ENCODE data around the gene PTPRK. TPM values are rescaled to one million over a fixed set of nuclear protein-coding genes. Genes with fewer than 3 reads are reported as not detected.

Gene PTPRK
- total and polyA plus RNA-seq, 9 of the 15 experiments (the other 6 are each of a cell fraction or from before 2014, with no cell fraction given): 0.04 to 0.51 TPM; not detected in 7

- no peak for TF ChIP-seq TSHZ1 (CRISPR knock-in tag; IDR thresholded peaks at IDR 0.05)
Observed at GRCh38 chr6:128305976-128306375, 214.4 kb downstream of the PTPRK start (continued).

GRCh38 chr6:128305228-128305627 is 215.2 kb downstream of the PTPRK start:
- no peak overlapping the region for H3K9ac ChIP-seq (ENCODE audit: insufficient read depth in 1 of 2, low read depth in 2 of 2, low read length in 2 of 2)
- intact Hi-C loops (cut with micrococcal nuclease): no loop called here

More at GRCh38 chr6:128305228-128305627, 215.2 kb downstream of the PTPRK start:
- Histone ChIP-seq H3K9me1 (ENCODE audit: control insufficient read depth, insufficient read depth, low read length) (no peaks in the 10 kb centered on the region), H3K4me2 (ENCODE audit: insufficient read depth, low read length) (no peak overlapping the region), H3K4me3 (no peak overlapping the region), H2AFZ (ENCODE audit: low read depth, low read length) (no peak overlapping the region), H3K36me3 (ENCODE audit: control insufficient read depth, insufficient read depth, low read length) (no peaks in the 10 kb centered on the region), H3K27ac (ENCODE audit: extremely low read depth, low read depth, low read length) (no peak overlapping the region), H3K27me3 (ENCODE audit: control insufficient read depth in 2 of 2, insufficient read depth in 2 of 2, low read length in 2 of 2) (no peaks in the 10 kb centered on the region), H3K4me1 (replicated peaks in 1 of 2; ENCODE audit: control insufficient read depth in 2 of 2, insufficient read depth in 2 of 2, low read length in 2 of 2) (no peaks in the 10 kb centered on the region), H3K9me3 (replicated peaks; ENCODE audit: control insufficient read depth, insufficient read depth, low read depth, low read length) (peaks cover 5% of the 10 kb centered on the region; the same call in 1 of the 2 replicates), H4K20me1 (replicated peaks; ENCODE audit: control insufficient read depth, insufficient read depth, low read length) (no peaks in the 10 kb centered on the region), H3K79me2 (ENCODE audit: control insufficient read depth, insufficient read depth, low read length) (no peaks in the 10 kb centered on the region)
- 0% methylated on average over 1 of the region's 1 CpG for WGBS (ENCODE audit: insufficient coverage, low coverage, missing lambda C conversion rate)
- ChIA-PET POLR2A (no interaction called here), CTCF (ENCODE audit: low intra/inter-chr PET ratio) (no interaction called here)
- BruUV-seq (replicated peaks): no TSS peak
- TF ChIP-seq SRSF7 (optimal IDR thresholded peaks at IDR 0.05; ENCODE audit: low read depth, low read length) (no peak), SNRNP70 (optimal IDR thresholded peaks at IDR 0.05; ENCODE audit: low read depth, low read length) (no peak), CC2D1A (IDR thresholded peaks at IDR 0.05) (no peak), ZSCAN29 (IDR thresholded peaks at IDR 0.05) (no peak), SUPT5H (IDR thresholded peaks at IDR 0.05) (no peak), PML (IDR thresholded peaks at IDR 0.05; ENCODE audit: low read length) (no peak), ZNF780A (CRISPR knock-in tag; IDR thresholded peaks at IDR 0.05) (no peak), HMG20A (CRISPR knock-in tag; conservative IDR thresholded peaks at IDR 0.05) (no peak), BRD4 (IDR thresholded peaks at IDR 0.05) (no peak), MEF2D (tag; conservative IDR thresholded peaks at IDR 0.05; ENCODE audit: low read depth) (no peak), E2F3 (CRISPR knock-in tag; IDR thresholded peaks at IDR 0.05) (no peak), GTF2B (IDR thresholded peaks at IDR 0.05; ENCODE audit: extremely low read depth, insufficient read length) (no peak), HDGF (IDR thresholded peaks at IDR 0.05) (no peak), BCOR (IDR thresholded peaks at IDR 0.05) (no peak), ZNF589 (CRISPR knock-in tag; IDR thresholded peaks at IDR 0.05; ENCODE audit: low read depth) (no peak), DNMT1 (IDR thresholded peaks at IDR 0.05) (no peak), ZNF354B (CRISPR knock-in tag; IDR thresholded peaks at IDR 0.05) (no peak)
- in situ Hi-C loops (cut with MboI): no loop called here
- DNase-seq (ENCODE audit: extremely low read depth in 1 of 4, low spot score in 3 of 4): no peak
- FAIRE-seq: no peak
- no peak for ATAC-seq

All from K562 (cell line).